ENCODE measurements around the gene PTER. TPM values are rescaled to one million over a fixed set of nuclear protein-coding genes. Genes with fewer than 3 reads are reported as not detected.

PTER gene
- polyA plus RNA-seq, 2 of the 4 experiments (the other 2 are of a cell fraction), result 13.2 to 34.5 TPM

DNA sequence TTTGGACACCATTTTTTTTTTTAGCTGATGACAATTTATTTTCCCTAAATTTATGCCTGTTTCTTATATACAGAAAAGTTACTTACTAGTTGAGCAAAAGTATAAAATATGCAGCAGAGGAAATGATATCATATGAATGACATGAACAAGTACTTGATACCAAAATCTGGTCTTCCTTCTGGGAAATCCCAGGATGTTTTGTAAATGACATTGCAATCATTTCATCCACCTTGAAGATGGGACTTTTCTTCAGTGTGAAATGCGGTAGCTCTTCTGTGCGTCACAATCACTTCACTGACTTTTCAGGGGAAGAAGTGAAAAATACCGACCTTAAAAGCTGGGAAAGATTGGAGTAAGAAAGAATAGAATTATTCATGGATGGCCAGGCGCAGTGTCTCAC is 61.1 kb downstream of the PTER start:
- CTCF ChIA-PET, result no interaction called here
- POLR2A ChIA-PET, result no interaction called here
- Histone ChIP-seq H3K4me2 (no peak overlapping the region), H3K4me1 (no peaks in the 10 kb centered on the region), H3K27ac (no peak overlapping the region), H3K4me3 (no peak overlapping the region), H3K9me3 (no peaks in the 10 kb centered on the region)
- 70% methylated on average over 4 of the region's 4 CpGs for WGBS (ENCODE audit: missing lambda C conversion rate)
- FAIRE-seq, result no peak
- TF ChIP-seq ZFP36 (IDR thresholded peaks at IDR 0.05; ENCODE audit: borderline replicate concordance, partially characterized antibody) (no peak), HDAC2 (IDR thresholded peaks at IDR 0.05) (no peak), POLR2AphosphoS2 (conservative IDR thresholded peaks at IDR 0.05; ENCODE audit: low read length) (no peak), CBX2 (IDR thresholded peaks at IDR 0.05; ENCODE audit: borderline replicate concordance, low read depth) (no peak), HOXA7 (CRISPR knock-in tag; IDR thresholded peaks at IDR 0.05) (no peak), NR3C1 (IDR thresholded peaks at IDR 0.05) (no peak), SREBF2 (IDR thresholded peaks at IDR 0.05) (no peak), RFX5 (IDR thresholded peaks at IDR 0.05) (no peak), HEYL (CRISPR knock-in tag; IDR thresholded peaks at IDR 0.05) (no peak)
- TF ChIP-seq, protein P1, sequence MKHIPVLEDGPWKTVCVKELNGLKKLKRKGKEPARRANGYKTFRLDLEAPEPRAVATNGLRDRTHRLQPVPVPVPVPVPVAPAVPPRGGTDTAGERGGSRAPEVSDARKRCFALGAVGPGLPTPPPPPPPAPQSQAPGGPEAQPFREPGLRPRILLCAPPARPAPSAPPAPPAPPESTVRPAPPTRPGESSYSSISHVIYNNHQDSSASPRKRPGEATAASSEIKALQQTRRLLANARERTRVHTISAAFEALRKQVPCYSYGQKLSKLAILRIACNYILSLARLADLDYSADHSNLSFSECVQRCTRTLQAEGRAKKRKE (CRISPR knock-in tag; IDR thresholded peaks at IDR 0.05; ENCODE audit: low read depth), result no peak
- TF ChIP-seq, protein P2, sequence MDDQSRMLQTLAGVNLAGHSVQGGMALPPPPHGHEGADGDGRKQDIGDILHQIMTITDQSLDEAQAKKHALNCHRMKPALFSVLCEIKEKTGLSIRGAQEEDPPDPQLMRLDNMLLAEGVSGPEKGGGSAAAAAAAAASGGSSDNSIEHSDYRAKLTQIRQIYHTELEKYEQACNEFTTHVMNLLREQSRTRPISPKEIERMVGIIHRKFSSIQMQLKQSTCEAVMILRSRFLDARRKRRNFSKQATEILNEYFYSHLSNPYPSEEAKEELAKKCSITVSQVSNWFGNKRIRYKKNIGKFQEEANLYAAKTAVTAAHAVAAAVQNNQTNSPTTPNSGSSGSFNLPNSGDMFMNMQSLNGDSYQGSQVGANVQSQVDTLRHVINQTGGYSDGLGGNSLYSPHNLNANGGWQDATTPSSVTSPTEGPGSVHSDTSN (IDR thresholded peaks at IDR 0.05), result no peak
- no peak for ATAC-seq
- no peak for DNase-seq (ENCODE audit: low read depth in 1 of 2, low spot score in 1 of 2)

DNA sequence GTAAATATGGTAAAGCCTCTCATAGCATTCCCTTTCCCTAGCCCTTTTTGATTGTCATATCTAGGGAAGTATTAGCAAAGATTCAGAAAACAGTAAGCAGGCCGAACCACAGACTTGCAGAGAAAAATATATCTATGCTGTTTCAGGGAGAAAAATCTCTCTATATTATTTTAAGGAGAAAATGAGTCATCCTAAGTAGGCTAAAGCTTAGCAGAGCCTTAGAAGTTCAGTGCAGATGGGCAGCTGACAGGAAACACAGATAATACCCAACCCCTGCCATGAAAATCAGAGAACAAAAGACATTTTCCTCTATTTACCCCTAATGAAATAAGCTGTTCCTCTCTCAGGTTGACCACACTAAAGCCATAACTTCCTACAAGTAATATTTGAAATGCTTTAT is 68.4 kb downstream of the PTER start:
- H3K9me3 ChIP-seq, result no peaks in the 10 kb centered on the region
- no peaks in the 10 kb centered on the region for H3K4me1 ChIP-seq
- ATAC-seq (no peak), FAIRE-seq (no peak), DNase-seq (ENCODE audit: low read depth in 1 of 2, low spot score in 1 of 2) (no peak)
- TF ChIP-seq, protein P3, sequence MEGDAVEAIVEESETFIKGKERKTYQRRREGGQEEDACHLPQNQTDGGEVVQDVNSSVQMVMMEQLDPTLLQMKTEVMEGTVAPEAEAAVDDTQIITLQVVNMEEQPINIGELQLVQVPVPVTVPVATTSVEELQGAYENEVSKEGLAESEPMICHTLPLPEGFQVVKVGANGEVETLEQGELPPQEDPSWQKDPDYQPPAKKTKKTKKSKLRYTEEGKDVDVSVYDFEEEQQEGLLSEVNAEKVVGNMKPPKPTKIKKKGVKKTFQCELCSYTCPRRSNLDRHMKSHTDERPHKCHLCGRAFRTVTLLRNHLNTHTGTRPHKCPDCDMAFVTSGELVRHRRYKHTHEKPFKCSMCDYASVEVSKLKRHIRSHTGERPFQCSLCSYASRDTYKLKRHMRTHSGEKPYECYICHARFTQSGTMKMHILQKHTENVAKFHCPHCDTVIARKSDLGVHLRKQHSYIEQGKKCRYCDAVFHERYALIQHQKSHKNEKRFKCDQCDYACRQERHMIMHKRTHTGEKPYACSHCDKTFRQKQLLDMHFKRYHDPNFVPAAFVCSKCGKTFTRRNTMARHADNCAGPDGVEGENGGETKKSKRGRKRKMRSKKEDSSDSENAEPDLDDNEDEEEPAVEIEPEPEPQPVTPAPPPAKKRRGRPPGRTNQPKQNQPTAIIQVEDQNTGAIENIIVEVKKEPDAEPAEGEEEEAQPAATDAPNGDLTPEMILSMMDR (IDR thresholded peaks at IDR 0.05), result no peak
- H3K4me3 ChIP-seq, result no peak overlapping the region
- WGBS (ENCODE audit: missing lambda C conversion rate), result 95% methylated on average over 1 of the region's 1 CpG
- CTCF ChIA-PET, result interaction anchor here (0.7 kb wide), 1 partner anchor 657 kb away, joined by 3 read pairs; no protein-coding TSS in a partner anchor
- POLR2A ChIA-PET, result no interaction called here
- H3K27ac ChIP-seq, result no peak overlapping the region
- no peak overlapping the region for H3K4me2 ChIP-seq

DNA sequence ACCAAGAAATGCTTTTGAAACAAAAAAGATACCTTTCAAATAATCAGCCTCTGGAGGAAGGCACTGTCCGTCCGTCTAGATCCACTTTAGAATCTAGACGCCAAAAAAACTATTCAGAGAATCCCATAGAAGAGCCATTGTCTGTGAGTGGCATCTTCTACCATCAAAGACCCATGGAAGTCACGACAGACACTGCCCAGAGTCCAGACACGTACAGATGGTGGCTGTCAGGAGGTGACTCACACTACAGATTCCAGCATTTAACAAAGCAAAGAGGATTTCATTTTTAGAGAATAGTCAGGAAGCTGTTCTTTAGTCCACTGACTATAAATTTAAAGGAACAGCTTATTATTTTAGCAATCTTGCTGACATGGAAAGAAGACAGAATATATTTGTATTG is 73.2 kb downstream of the PTER start:
- ChIA-PET CTCF (no interaction called here), POLR2A (no interaction called here)
- FAIRE-seq (no peak), ATAC-seq (no peak), DNase-seq (ENCODE audit: low read depth in 1 of 2, low spot score in 1 of 2) (no peak)
- TF ChIP-seq JUN (IDR thresholded peaks at IDR 0.05) (no peak), HOXA7 (CRISPR knock-in tag; IDR thresholded peaks at IDR 0.05) (no peak), MAFK (IDR thresholded peaks at IDR 0.05; ENCODE audit: partially characterized antibody) (no peak), CEBPB (IDR thresholded peaks at IDR 0.05) (no peak), ZFP36 (IDR thresholded peaks at IDR 0.05; ENCODE audit: borderline replicate concordance, partially characterized antibody) (no peak), RNF2 (IDR thresholded peaks at IDR 0.05; ENCODE audit: borderline replicate concordance, low read depth) (no peak), FOXS1 (CRISPR knock-in tag; IDR thresholded peaks at IDR 0.05) (no peak), BHLHE40 (IDR thresholded peaks at IDR 0.05; ENCODE audit: low read depth, low read length) (no peak), ESRRA (IDR thresholded peaks at IDR 0.05; ENCODE audit: borderline replicate concordance, low read length) (no peak)
- TF ChIP-seq, protein P4, sequence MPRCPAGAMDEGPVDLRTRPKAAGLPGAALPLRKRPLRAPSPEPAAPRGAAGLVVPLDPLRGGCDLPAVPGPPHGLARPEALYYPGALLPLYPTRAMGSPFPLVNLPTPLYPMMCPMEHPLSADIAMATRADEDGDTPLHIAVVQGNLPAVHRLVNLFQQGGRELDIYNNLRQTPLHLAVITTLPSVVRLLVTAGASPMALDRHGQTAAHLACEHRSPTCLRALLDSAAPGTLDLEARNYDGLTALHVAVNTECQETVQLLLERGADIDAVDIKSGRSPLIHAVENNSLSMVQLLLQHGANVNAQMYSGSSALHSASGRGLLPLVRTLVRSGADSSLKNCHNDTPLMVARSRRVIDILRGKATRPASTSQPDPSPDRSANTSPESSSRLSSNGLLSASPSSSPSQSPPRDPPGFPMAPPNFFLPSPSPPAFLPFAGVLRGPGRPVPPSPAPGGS (IDR thresholded peaks at IDR 0.05), result no peak
- Histone ChIP-seq H3K9me3 (no peaks in the 10 kb centered on the region), H3K4me1 (no peaks in the 10 kb centered on the region), H3K27ac (no peak overlapping the region), H3K4me3 (no peak overlapping the region), H3K4me2 (no peak overlapping the region)
- WGBS (ENCODE audit: missing lambda C conversion rate), result 60% methylated on average over 5 of the region's 5 CpGs

Measured in A549 (cell line).